Panc1 (cell line): ENCODE measurements around the gene HS3ST5.

Experiments
- CTCF ChIP-seq: fragments of 450-650 bp; IDR thresholded peaks from 2 replicates; pipeline ENCODE4 v1.5.1; 2017; ENCODE audit warnings: mild to moderate bottlenecking
- POLR2AphosphoS5 ChIP-seq: IDR thresholded peaks from 2 replicates; pipeline ENCODE4 v1.6.1; 2012; ENCODE audit warnings: mild to moderate bottlenecking, low read depth, low read length, moderate library complexity
- REST ChIP-seq, 2 experiments: IDR thresholded peaks; 2 replicates each; pipeline ENCODE4 v1.6.1; 2011 to 2012; ENCODE audit warnings: low read depth in 2 of 2, control low read depth in 1 of 2, low read length in 1 of 2, mild to moderate bottlenecking in 1 of 2, moderate library complexity in 1 of 2; ENCODE audit not compliant: insufficient read depth in 1 of 2
- SIN3A ChIP-seq: IDR thresholded peaks from 2 replicates; pipeline ENCODE4 v1.6.1; 2012; ENCODE audit warnings: low read depth, mild to moderate bottlenecking, low read length, moderate library complexity, borderline replicate concordance; ENCODE audit not compliant: insufficient read depth
- TCF7L2 ChIP-seq: IDR thresholded peaks from 2 replicates; pipeline ENCODE4 v1.6.1; 2011; ENCODE audit warnings: mild to moderate bottlenecking, low read depth, low read length, inconsistent platforms

GRCh38 chr6:114108119-114109002 is 234.5 kb downstream of the HS3ST5 start:
- peak; percentile 91 for TF ChIP-seq CTCF
- TF ChIP-seq TCF7L2 = no peak
- TF ChIP-seq REST (IDR thresholded peaks at IDR 0.05; ENCODE audit: insufficient read depth in 1 of 2, low read depth in 2 of 2, low read length in 1 of 2) = no peak
- TF ChIP-seq POLR2AphosphoS5 = no peak
- no peak for TF ChIP-seq SIN3A
